ENCODE measurements around the gene ADAM23.

Gene ADAM23

DNA sequence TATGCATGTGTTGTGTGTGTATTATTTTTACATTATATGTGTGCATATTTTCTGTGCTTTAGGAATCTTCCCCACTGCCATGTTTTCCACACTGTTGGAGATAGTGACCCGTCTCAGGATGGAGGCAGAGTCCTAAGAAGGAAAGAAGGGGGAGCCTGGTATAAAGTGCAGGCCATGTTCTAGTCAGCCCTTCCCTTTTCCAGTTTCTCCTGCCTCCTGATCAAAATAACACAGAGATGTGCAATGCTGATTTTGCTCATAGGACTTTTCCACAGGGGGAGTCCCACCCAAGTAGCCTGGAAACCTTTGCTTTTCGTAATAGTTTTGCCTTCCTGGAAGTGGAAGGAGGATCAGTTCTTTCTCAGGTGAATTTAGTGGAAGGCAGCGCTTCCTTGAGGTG is 126.1 kb downstream of the ADAM23 start:
- DNase-seq (ENCODE audit: low read depth): no peak

DNA sequence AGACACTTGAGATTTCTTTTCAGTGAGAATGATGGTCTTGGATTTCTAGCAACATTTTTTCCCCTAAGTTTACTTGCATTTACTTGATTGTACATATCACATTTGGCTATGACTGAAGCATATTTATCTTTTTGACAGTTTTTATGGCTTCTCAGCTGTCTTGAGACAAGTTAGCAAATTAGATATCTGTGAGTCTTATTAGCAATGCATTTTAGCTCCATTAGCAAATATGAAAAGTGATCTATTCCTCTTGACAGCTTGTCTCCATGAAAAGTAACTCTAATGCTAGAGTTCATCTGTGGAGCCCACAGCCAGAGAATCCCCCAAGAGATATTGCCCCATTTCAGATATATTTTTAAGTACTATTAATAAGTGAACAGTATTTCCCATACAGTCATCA is 126.9 kb downstream of the ADAM23 start:
- no peak for DNase-seq (ENCODE audit: low read depth)

GRCh38 chr2:206572725-206573124 is 129.4 kb downstream of the ADAM23 start:
- DNase-seq (ENCODE audit: low read depth): no peak

- no peak for DNase-seq (ENCODE audit: low read depth)
Observed at GRCh38 chr2:206573793-206574192, 130.5 kb downstream of the ADAM23 start.

- no peak for DNase-seq (ENCODE audit: low read depth)
Observed at GRCh38 chr2:206584323-206585116, 141.2 kb downstream of the ADAM23 start.

GRCh38 chr2:206585335-206585734 is 142.0 kb downstream of the ADAM23 start:
- DNase-seq (ENCODE audit: low read depth): no peak

DNA sequence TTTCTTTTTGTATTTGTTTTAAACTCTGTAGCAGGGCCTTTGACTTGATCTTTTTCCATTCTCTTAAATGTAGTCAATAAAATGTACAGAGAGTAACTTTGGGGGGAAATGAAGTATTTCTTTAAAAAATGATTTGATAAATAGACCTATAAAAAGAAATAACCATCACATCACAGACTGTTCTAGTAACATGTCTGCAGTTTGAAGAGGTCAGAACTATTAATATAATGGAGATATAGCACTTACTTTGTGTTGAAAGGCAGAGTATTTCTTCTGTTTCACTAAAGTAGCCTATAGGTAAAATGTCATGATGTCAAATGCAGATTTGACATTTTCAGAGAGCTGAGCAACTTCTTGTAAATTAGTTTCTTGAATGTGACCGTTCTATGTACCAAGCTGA is 143.3 kb downstream of the ADAM23 start:
- DNase-seq (ENCODE audit: low read depth): no peak

GRCh38 chr2:206597717-206598218 is 154.4 kb downstream of the ADAM23 start:
- no peak for DNase-seq (ENCODE audit: low read depth)

GRCh38 chr2:206603243-206603642 is 159.9 kb downstream of the ADAM23 start:
- no peak for DNase-seq (ENCODE audit: low read depth)

DNA sequence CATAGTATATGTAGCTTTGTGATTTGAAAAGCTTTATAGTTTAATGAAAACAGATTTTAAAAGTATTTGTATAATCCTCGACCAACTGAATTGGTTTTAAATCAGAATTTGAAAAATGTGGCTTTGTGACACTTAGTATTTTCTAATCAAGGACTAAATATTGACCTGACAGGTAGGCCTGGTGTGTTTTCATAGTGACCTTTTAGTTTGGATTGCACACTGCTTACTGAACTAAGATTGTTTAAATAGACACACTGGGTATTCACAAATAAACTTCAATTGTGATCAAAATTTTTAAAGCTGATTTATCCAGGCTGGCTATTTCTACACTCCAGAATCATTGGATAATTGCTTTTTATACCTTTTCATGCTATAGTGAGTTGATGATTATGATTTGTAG is 167.1 kb downstream of the ADAM23 start:
- DNase-seq (ENCODE audit: low read depth): no peak

DNA sequence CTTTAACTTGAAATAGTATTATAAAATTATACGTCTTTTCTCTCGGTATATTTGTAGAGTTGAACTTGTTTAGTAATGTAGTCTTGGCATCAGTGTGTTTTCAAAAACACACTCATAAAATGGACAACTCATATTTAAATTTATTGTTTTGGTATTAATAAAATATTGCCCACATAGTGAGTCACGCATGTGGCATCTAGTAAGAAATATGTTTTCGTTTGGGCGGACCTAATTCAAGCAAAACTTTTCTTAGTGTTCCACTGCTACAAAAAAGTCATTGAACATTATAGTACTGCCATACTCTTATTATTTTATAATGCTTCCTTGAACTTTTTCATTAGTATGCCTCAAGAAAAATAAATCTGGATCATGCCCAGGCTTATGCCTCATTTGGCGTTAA is 167.9 kb downstream of the ADAM23 start:
- no peak for DNase-seq (ENCODE audit: low read depth)

DNA sequence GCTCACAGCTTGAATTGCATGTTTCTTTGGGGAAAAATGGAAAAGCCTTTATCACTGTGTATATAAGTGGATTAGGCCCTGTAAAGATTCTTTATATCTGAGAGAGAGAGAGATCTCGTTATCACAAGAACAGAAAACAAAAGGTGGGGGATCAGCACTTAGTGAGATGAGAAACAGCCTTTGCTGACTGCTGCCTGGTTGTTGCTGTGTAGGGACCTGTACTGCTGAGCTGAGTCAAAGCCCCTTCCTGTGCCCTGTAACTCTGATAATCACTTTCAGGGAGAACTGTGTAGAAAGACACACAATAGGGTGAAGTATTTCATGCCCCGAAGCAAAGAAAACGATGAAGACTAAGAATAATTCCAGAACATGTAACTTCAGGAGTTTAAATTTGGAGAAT is 168.4 kb downstream of the ADAM23 start:
- DNase-seq (ENCODE audit: low read depth): no peak

- no peak for DNase-seq (ENCODE audit: low read depth)
Observed at GRCh38 chr2:206614811-206615210, 171.5 kb downstream of the ADAM23 start.

DNA sequence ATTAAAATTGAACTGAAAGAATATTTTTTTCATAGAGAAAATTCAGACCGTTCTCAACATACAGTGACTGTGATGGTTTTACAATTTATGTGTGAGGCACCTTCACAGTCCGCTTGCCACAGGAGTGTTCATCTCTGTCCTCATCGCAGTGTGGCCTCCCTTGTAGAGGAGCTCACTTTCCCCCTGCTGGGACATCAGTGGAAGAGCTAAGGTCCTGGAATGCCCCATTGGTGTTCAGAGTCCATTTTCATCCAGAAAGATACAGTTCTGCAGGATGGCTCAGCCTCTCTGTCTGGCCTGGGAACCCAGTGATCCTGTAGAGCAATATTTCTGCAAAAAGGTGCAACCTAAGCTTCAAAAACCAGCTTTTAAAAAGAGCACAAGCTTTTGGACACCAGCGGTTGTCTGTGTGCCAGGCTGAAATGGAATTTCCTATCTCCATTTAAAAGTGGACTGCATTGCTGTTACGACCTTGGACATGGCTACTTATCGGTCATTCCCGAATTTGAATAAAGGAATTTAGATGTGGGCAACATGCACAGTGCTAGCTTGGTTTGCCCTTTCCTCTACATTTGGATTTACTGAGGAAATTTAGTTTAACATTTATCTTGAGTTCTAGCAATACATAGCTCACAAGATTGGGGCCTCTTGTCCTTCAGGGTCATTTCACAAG is 172.2 kb downstream of the ADAM23 start:
- no peak for DNase-seq (ENCODE audit: low read depth)

- DNase-seq (ENCODE audit: low read depth): no peak
Observed at GRCh38 chr2:206616151-206616550, 172.8 kb downstream of the ADAM23 start.

- no peak for DNase-seq (ENCODE audit: low read depth)
Observed at GRCh38 chr2:206619011-206619410, 175.7 kb downstream of the ADAM23 start.

- no peak for DNase-seq (ENCODE audit: low read depth)
Observed at GRCh38 chr2:206626108-206626507, 182.8 kb downstream of the ADAM23 start.

DNA sequence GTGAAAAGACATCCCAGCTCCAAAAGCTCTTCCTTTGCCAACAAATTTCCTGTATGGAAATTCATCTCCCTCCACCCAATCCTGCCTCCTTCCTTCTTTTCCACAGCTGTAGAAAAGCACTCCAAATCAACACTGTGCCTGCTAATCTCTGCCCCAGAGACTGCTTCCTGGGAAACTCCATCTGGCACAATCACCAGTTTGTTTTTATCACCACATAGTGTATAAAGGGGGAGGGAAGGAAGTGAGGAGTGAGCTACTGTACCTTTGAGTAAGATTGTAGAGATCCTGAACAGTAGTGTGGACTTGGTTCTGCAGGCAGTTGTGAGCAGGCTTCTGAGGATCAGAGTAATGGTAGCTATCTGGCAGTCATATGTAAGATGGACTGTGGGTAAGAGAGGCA is 184.3 kb downstream of the ADAM23 start:
- no peak for DNase-seq (ENCODE audit: low read depth)

DNA sequence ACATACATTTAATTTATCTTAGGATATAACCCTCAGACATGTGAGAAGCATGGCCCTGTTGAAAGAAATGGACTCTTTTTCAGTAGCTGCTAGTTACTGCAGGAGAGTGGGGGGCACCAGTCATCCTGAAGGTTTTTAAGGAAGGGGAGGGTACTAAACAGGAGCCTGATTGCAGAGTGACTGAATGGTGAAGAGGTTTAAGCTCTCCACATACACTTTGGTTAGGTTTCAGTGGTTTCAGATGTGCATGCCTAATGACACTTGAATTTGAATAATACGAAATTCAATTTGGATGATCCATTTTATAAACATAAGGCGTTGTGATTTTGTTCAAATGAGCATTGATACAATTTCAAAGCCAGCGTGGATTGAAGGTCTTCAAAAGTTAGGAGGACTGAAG is 188.0 kb downstream of the ADAM23 start:
- DNase-seq (ENCODE audit: low read depth): no peak

DNA sequence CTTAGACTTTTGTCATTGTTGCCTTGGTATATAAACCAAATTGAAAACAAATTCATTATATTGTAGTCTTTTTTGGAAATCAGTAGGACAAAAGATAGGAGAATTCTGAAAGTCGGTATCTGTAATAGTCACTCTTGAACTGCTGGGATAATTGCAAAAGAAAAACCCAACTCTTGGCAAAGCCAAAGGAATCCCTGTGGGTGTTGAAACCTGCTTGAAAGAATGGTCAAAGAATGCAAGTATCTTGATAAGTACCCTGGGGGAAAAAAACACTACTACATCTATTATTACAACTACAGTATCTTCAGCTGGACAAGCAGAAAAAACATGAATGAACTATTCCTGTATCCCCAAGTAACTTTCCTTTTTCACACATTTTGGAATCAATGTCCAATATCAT is 191.7 kb downstream of the ADAM23 start:
- no peak for DNase-seq (ENCODE audit: low read depth)

- DNase-seq (ENCODE audit: low read depth): no peak
Observed at GRCh38 chr2:206639636-206640035, 196.3 kb downstream of the ADAM23 start.

DNA sequence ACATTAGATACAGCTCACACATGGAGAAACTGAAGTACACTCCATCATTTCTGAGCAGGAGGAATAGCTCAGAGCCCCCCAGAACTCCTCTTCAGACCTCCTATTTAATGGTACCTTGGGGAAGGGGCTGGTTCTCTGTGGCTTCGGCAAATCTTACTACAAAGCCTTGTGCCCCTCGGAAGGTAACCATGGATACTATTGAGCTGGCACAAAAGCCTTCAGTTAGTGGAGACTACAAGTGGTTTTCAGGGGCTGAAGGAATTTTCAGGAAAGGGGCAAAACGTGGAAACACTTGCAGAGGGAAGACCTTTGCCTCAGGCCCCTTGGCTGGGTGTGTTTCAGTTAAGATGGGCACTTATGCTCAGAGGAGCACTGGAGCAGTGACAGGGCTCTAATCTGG is 197.9 kb downstream of the ADAM23 start:
- DNase-seq (ENCODE audit: low read depth): no peak
